Muscle layer of colon (tissue), 2 donors: ENCODE measurements around the gene TMA7.

ENCODE experiments used
- H3K27ac ChIP-seq: one replicate; pipeline ENCODE4 v1.7.0; 2013; ENCODE audit warnings: low read depth, mild to moderate bottlenecking, low read length, moderate library complexity
- H3K27me3 ChIP-seq, 2 donors: one replicate each; pipeline ENCODE4 v1.7.0; 2013; ENCODE audit warnings: low read length in 2 of 2, mild to moderate bottlenecking in 2 of 2; ENCODE audit not compliant: insufficient read depth in 2 of 2, control insufficient read depth in 1 of 2
- H3K36me3 ChIP-seq: one replicate; pipeline ENCODE4 v1.7.0; 2013; ENCODE audit warnings: mild to moderate bottlenecking, low read length; ENCODE audit not compliant: insufficient read depth
- H3K4me1 ChIP-seq: one replicate; pipeline ENCODE4 v1.7.0; 2013; ENCODE audit warnings: mild to moderate bottlenecking, low read length; ENCODE audit not compliant: insufficient read depth
- H3K4me3 ChIP-seq, 2 donors: one replicate each; pipeline ENCODE4 v1.7.0; 2013; ENCODE audit warnings: low read length in 2 of 2, low read depth in 1 of 2, mild to moderate bottlenecking in 1 of 2, moderate library complexity in 1 of 2
- H3K9ac ChIP-seq: one replicate; pipeline ENCODE4 v1.7.0; 2013; ENCODE audit warnings: low read length
- H3K9me3 ChIP-seq: one replicate; pipeline ENCODE4 v1.7.0; 2013; ENCODE audit warnings: mild to moderate bottlenecking, low read length
- donor health status: abdominal sarcoma.
- donor health status: Adenocarcinoma of cecum.

Gene TMA7

DNA sequence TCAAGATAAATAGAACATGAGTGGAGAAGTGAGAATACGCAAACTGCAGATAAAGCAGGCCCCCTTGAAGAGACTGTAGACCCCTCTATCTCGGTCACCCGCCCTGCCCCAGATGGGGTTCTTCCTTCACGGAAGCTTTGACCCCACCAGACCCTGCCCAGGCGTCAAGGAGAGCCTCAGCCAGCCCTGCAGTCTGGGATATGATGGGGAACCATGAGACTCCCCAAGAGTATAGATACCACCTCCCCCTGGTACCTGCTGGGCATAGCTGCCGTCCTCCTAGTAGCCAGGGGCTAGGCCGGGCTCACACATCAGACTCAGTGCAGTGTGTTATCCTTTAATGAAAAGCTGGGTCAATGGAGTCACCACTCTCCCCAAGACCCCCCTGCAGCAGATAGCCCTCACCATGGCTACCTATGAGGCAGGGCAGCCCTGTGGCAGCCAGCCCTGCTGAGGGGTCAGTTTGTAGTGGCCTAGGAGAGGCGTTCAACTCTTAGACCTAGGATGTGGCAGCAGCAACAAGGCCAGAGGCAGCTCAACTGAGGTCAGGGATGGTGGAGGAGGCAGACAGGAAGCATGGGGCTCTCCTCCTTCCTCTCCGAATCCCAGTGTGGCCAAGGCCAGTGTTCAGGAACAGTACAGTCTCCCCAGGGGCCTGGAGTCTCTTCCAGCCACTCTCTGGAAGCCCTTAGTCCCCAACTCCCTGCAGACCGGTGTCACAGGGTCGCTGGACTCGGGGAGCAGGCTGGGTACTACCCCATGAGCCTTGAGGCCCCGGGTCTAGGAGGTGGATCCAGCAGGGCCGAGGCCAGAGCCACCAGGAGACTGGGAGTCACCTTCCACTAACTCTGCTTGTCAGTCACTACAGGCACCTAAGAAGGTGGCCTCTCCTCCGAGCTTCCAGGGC is 36.3 kb upstream of the TMA7 start:
- Histone ChIP-seq H3K36me3 (peaks cover 53% of the 10 kb centered on the region), H3K9me3 (no peaks in the 10 kb centered on the region), H3K27me3 (no peaks in the 10 kb centered on the region), H3K9ac (no peak overlapping the region), H3K4me3 (no peak overlapping the region), H3K4me1 (peaks cover 17% of the 10 kb centered on the region), H3K27ac (peak overlapping the region; percentile 46)

DNA sequence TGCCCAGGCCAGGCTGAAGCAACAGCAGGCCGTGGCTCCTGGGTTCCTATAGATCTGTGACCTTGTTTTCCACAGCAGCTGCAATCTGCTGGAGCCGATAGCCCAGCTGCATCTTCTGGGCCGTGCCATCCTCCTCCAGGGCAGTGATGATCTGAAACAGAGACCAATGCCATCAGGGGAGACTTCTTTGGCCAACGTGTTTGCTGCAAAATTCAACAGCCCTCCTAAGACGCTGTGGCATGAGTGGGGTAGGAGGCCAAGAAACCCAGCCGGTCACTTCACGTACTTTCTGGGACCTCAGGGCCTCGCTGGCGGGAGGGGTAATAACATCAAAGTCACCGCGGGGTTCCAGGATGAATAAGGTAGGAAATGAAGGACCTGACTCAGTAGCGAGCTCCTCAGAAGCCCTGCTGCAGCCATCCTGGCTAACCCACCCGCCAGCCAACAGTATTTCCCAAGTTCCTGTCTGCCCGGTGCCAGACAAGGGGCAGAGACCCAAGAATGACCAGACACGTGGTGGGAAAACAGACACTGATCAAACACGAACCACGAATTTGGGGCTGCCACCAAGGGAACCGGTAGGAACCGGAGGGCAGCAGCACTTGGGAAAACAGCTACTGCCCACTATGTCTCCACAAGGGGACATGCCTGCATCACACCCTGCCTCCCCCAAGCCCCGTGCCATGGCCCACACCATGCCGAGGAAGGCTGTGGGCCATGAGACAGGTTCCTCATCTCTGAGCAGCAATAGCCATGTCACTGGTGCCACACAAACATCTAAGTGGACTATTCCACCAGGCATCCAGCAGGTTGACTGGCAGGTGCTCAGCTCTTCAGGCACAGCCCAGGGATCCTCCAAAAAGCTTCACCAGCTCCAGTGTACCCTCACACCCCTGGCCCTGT is 35.4 kb upstream of the TMA7 start:
- Histone ChIP-seq H3K9me3 (no peaks in the 10 kb centered on the region), H3K27me3 (no peaks in the 10 kb centered on the region), H3K36me3 (peaks cover 62% of the 10 kb centered on the region), H3K4me1 (peaks cover 17% of the 10 kb centered on the region), H3K27ac (peak overlapping the region; percentile 46), H3K9ac (no peak overlapping the region), H3K4me3 (no peak overlapping the region)

DNA sequence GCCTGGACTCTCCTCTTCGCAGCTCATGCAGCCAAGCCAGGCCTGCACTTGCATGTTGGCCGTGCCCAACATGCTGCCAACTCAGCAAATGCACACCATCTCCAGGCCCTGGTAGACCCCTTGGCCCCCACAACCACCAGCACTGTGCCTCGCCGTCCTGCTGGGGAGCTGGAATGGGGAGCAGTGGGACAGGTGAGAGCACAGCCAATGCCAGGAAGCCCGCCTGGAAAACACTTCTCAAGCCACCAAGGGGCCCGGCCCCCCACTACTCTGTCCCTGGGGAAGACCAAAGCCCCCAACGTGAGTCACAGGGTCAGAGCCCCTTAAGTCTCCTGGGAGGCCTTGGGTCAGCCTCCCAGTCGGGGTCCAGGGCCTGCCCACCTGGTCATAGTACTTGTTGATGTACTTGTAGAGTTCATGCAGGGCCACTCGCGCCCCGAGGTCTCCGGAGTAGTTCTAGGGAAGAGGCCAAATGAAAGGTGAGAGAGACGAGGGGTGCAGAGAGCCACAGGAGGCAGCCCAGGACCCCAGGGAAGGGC is 34.6 kb upstream of the TMA7 start:
- H3K4me3 ChIP-seq = no peak overlapping the region
- H3K36me3 ChIP-seq = peaks cover 67% of the 10 kb centered on the region
- no peak overlapping the region for H3K9ac ChIP-seq
- no peaks in the 10 kb centered on the region for H3K9me3 ChIP-seq
- no peak overlapping the region for H3K27ac ChIP-seq
- H3K4me1 ChIP-seq = peaks cover 17% of the 10 kb centered on the region
- no peaks in the 10 kb centered on the region for H3K27me3 ChIP-seq

DNA sequence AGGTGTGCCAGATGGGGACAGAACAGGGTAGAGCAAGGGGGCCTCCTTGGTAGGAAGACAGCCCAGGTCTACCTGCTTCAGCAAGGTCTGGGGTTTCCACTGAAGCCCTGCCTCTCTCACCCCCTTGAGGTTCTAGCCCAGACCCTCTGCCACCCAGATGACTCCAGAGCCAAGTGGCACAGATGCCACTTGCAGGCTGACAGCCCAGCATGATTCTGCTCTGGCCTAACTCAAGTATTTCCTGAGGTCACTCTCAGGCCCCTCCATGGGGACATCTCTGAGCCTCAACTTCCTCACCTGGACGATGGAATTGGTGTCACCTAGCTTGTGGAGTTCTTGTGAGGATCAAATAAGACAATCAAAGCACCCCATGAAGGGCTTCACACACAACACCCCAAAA is 34.1 kb upstream of the TMA7 start:
- H3K9me3 ChIP-seq = no peaks in the 10 kb centered on the region
- H3K4me3 ChIP-seq = no peak overlapping the region
- H3K27ac ChIP-seq = no peak overlapping the region
- peaks cover 73% of the 10 kb centered on the region for H3K36me3 ChIP-seq
- H3K27me3 ChIP-seq = no peaks in the 10 kb centered on the region
- H3K9ac ChIP-seq = no peak overlapping the region
- H3K4me1 ChIP-seq = peaks cover 17% of the 10 kb centered on the region

DNA sequence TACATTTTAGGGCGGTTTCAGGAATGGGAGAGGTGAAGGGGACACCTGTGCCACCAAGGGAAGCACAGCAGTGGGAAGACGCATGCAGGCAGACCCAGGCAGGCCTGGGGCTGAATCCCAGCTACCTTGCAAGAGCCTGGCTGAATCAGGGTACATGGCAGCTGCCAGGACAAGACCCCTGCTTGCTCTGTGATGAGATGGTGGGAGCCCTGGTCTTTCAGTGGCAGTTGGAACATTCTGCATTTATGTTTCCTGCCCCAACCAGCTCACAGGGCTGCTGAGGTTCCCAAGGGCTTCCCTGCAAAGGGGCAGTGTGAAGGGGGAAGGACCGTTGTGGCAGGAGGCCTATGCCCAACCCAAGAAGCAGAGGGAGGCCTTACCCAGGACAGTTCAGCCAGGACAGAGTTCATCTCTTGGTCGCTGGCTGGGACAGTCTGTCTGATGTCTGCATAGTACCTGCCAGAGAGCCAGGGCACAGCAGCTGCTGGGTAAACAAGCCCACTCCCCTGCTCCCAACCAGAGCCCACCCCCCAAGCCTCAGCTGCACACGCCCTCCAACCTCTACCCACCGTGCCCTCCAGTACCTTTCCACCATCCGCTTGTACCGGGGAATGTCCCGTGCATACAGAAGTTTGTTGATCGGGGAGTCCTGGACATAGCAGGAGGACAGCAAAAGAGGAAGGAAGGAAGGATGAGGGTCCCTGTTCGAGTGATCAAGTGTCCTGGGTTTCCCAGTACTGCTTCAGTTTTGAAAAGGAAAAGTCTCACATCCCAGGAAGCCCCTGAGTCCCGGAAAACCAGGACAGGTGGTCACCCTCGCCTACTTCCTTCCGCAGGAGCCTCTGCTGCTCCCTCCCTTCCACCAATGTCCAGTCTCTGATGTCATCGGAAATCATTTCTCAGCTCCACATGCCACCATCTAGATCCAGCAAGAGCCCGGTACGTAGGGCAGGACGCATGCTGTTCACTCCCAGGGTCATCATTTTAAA is 33.3 kb upstream of the TMA7 start:
- Histone ChIP-seq H3K9me3 (no peaks in the 10 kb centered on the region), H3K9ac (no peak overlapping the region), H3K27ac (no peak overlapping the region), H3K36me3 (peaks cover 81% of the 10 kb centered on the region), H3K27me3 (no peaks in the 10 kb centered on the region), H3K4me3 (no peak overlapping the region), H3K4me1 (peaks cover 14% of the 10 kb centered on the region)

DNA sequence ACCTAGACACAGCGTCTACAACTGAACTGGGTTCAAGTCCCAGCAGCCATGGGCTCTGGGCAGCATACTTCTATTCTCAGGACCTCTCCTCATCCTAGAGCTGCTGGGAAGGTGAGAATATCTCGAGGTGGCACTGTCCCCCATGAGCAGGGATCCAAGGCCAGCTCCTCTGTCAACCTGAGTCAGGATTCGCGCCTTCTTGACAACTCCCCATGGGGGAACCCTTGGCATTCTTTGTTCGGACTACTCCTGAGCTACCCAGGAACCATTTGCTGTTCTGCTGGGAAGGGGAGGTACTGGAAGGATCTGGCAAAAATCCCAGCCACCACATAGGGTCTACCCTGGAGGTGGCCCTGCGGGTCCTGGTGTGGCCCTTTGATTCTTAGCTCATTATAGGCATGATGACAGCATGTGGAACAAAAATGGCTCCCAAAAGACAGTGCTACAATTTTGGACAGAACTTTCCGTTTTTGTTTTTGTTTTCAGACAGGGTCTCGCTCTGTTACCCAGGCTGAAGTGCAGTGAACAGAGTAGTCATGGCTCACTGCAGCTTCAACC is 32.4 kb upstream of the TMA7 start:
- H3K27me3 ChIP-seq = no peaks in the 10 kb centered on the region
- H3K9ac ChIP-seq = no peak overlapping the region
- peaks cover 5% of the 10 kb centered on the region for H3K4me1 ChIP-seq
- no peak overlapping the region for H3K27ac ChIP-seq
- H3K36me3 ChIP-seq = peaks cover 89% of the 10 kb centered on the region
- H3K4me3 ChIP-seq = no peak overlapping the region
- H3K9me3 ChIP-seq = no peaks in the 10 kb centered on the region

DNA sequence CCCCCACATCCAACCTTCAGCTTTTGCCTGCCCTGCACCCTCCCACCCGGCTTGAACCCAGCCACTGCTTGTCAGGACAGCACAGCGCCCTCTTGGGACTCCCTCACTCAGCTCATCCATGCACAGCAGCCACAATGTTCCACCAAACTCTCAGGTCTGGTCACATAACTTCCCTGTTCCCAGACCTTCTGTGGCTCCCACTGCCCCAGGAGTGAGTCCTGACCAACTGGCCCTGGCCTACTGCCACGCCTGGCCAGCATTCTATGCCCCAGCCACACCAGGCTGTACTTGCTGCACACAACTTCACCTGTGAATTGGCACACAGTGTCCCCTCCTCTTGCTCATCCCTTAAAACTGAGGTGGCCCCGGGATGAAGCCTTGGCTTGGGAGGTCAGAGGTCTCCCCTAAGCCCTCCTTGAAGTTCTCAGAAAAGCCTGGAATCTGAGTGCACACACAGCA is 31.2 kb upstream of the TMA7 start:
- Histone ChIP-seq H3K9me3 (no peaks in the 10 kb centered on the region), H3K9ac (no peak overlapping the region), H3K4me3 (no peak overlapping the region), H3K4me1 (peaks cover 1% of the 10 kb centered on the region), H3K36me3 (peaks cover 96% of the 10 kb centered on the region), H3K27ac (no peak overlapping the region), H3K27me3 (no peaks in the 10 kb centered on the region)

DNA sequence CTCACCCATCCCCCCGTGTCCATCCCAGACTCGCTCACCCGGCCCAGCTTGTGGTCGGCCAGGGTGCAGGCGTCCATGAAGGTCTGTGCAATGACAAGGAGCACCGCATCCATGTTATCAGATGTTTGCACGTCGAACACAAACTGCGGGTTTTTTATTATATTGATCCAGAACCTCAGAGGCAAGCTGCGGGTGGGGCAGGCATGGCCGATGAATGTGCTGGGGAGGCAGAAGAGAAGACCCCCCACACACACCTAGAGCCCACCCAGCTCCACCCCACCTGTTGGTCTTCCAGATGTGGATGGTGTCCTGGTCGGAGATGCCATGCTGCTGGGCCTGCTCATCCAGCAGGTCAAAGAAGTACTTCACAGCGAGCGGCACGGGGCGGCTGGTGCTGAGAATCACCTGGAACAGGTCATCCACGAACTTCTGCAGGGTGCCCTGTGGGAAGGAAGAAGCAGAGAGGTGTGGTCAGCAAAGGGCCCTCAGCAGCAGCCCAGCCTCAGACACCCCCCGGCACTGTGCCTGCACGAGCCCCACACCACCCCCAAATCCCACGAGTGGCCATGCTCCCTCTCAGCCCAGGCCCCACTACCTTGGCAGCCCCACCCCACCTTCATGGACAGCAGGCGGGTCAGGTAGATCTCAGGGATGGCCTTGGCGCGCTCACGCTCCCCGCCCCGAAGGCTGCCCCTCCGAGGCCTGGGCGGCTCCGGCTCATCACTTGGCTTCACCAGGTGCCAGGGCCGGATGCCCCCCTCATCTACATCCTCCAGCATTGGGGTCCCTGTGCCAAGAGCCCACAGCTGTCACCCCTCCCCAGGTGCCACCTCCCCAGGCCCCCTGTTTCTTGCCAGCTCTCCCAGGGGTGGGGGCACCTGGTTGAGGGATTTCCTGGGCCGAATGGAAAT is 30.5 kb upstream of the TMA7 start:
- Histone ChIP-seq H3K27ac (no peak overlapping the region), H3K9me3 (no peaks in the 10 kb centered on the region), H3K4me3 (no peak overlapping the region), H3K4me1 (peaks cover 8% of the 10 kb centered on the region), H3K36me3 (peaks cover 96% of the 10 kb centered on the region), H3K27me3 (no peaks in the 10 kb centered on the region), H3K9ac (no peak overlapping the region)

DNA sequence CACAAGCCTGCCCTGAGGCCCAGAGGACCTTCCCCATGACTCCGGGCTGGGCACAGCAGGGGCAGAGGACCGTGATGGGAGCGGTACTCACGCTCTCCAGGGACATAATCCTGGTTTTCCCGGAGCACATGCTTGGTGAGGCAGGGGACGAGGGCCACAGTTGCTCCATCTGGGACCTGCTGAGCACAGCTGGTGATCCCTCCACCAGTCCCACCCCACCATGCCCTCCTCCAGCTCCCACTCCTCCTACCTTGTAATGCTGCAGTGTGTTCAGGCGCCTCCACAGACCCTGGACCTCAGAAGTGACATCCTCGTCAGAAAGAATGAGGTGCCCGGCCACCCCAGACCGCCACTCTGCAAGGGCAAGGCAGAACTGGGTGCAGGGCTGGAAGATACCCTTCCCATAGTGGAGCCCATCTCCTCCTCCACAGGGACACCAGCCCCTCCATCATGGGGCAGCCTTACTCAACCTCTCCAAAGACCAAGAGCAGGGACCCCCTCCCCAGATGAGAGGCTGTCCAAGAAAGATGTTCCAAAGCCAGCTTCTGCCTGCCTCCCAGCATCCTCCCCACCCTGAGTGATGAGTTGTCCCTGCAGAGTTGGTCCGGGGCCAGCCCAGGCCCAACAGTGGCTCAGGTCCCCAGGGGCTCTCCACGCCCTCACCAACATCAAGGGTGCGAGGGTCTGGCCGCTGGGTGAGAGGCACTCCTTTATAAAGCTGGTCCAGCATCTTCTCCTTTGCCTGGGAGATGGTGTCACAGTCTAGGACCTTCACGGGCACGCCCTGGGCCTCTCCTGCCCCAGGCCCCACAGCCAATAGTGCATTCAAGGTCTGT is 29.6 kb upstream of the TMA7 start:
- H3K27me3 ChIP-seq = no peaks in the 10 kb centered on the region
- no peaks in the 10 kb centered on the region for H3K9me3 ChIP-seq
- H3K9ac ChIP-seq = no peak overlapping the region
- peaks cover 11% of the 10 kb centered on the region for H3K4me1 ChIP-seq
- peaks cover 96% of the 10 kb centered on the region for H3K36me3 ChIP-seq
- no peak overlapping the region for H3K4me3 ChIP-seq
- H3K27ac ChIP-seq = no peak overlapping the region
